ENCODE data around the gene PSMD6. TPM values are rescaled to one million over a fixed set of nuclear protein-coding genes. Genes with fewer than 3 reads are reported as not detected.

The PSMD6 gene
- total RNA-seq, 1 experiment from 2014 or later = 66.5 TPM

- no peak for DNase-seq (ENCODE audit: low spot score)
- intact Hi-C loops (cut with micrococcal nuclease; ENCODE audit: unreplicated experiment) = no loop called here
- H3K27me3 ChIP-seq (replicated peaks; ENCODE audit: insufficient read depth, low read depth, low read length, poor library complexity) = no peaks in the 10 kb centered on the region
- no peaks in the 10 kb centered on the region for H3K4me1 ChIP-seq (ENCODE audit: insufficient read depth, low read length, poor library complexity, severe bottlenecking)
- no peak overlapping the region for H3K27ac ChIP-seq (ENCODE audit: low read depth, low read length, poor library complexity, severe bottlenecking)
- no peak for TF ChIP-seq EZH2 (IDR thresholded peaks at IDR 0.05; ENCODE audit: borderline replicate concordance, low read depth, low read length, poor library complexity, severe bottlenecking)
- no peak for TF ChIP-seq CTCF (conservative IDR thresholded peaks at IDR 0.05; ENCODE audit: low read depth, low read length)
- ChIA-PET CTCF (no interaction called here), POLR2A (ENCODE audit: low non-redundant PET) (no interaction called here)
- no TSS peak for BruUV-seq (replicated peaks)
- no peaks in the 10 kb centered on the region for H3K9me3 ChIP-seq (ENCODE audit: low read depth, low read length, poor library complexity, severe bottlenecking)
- peaks cover 4% of the 10 kb centered on the region for H3K36me3 ChIP-seq (ENCODE audit: insufficient read depth, low read length, poor library complexity, severe bottlenecking)
- H3K4me3 ChIP-seq (ENCODE audit: low read depth, low read length, poor library complexity, severe bottlenecking) = no peak overlapping the region
Observed at GRCh38 chr3:64002233-64002632, 21.1 kb downstream of the PSMD6 start.

- Histone ChIP-seq H3K36me3 (ENCODE audit: insufficient read depth, low read length, poor library complexity, severe bottlenecking) (no peaks in the 10 kb centered on the region), H3K4me3 (ENCODE audit: low read depth, low read length, poor library complexity, severe bottlenecking) (no peak overlapping the region), H3K9me3 (ENCODE audit: low read depth, low read length, poor library complexity, severe bottlenecking) (no peaks in the 10 kb centered on the region), H3K27me3 (replicated peaks; ENCODE audit: insufficient read depth, low read depth, low read length, poor library complexity) (no peaks in the 10 kb centered on the region), H3K4me1 (ENCODE audit: insufficient read depth, low read length, poor library complexity, severe bottlenecking) (no peaks in the 10 kb centered on the region), H3K27ac (ENCODE audit: low read depth, low read length, poor library complexity, severe bottlenecking) (no peak overlapping the region)
- BruUV-seq (replicated peaks) = no TSS peak
- TF ChIP-seq EZH2 (IDR thresholded peaks at IDR 0.05; ENCODE audit: borderline replicate concordance, low read depth, low read length, poor library complexity, severe bottlenecking) = no peak
- no peak for TF ChIP-seq CTCF (conservative IDR thresholded peaks at IDR 0.05; ENCODE audit: low read depth, low read length)
- POLR2A ChIA-PET (ENCODE audit: low non-redundant PET) = no interaction called here
- DNase-seq (ENCODE audit: low spot score) = no peak
- CTCF ChIA-PET = no interaction called here
- intact Hi-C loops (cut with micrococcal nuclease; ENCODE audit: unreplicated experiment) = no loop called here
Observed at GRCh38 chr3:64000453-64001055, 22.7 kb downstream of the PSMD6 start.

GRCh38 chr3:63998852-63999754, 24.2 kb downstream of the PSMD6 start:
- Histone ChIP-seq H3K36me3 (ENCODE audit: insufficient read depth, low read length, poor library complexity, severe bottlenecking) (no peaks in the 10 kb centered on the region), H3K27me3 (replicated peaks; ENCODE audit: insufficient read depth, low read depth, low read length, poor library complexity) (no peaks in the 10 kb centered on the region), H3K4me3 (ENCODE audit: low read depth, low read length, poor library complexity, severe bottlenecking) (no peak overlapping the region), H3K9me3 (ENCODE audit: low read depth, low read length, poor library complexity, severe bottlenecking) (no peaks in the 10 kb centered on the region), H3K27ac (ENCODE audit: low read depth, low read length, poor library complexity, severe bottlenecking) (no peak overlapping the region), H3K4me1 (ENCODE audit: insufficient read depth, low read length, poor library complexity, severe bottlenecking) (no peaks in the 10 kb centered on the region)
- BruUV-seq (replicated peaks) = no TSS peak
- intact Hi-C loops (cut with micrococcal nuclease; ENCODE audit: unreplicated experiment) = loop anchor here (10.0 kb wide), 1 partner anchor 644 kb away; no protein-coding TSS in a partner anchor
- CTCF ChIA-PET = no interaction called here
- TF ChIP-seq CTCF (conservative IDR thresholded peaks at IDR 0.05; ENCODE audit: low read depth, low read length) (no peak), EZH2 (IDR thresholded peaks at IDR 0.05; ENCODE audit: borderline replicate concordance, low read depth, low read length, poor library complexity, severe bottlenecking) (no peak)
- no peak for DNase-seq (ENCODE audit: low spot score)
- POLR2A ChIA-PET (ENCODE audit: low non-redundant PET) = no interaction called here
